ENCODE results near the gene GYPC.

- TF ChIP-seq CTCF (IDR thresholded peaks at IDR 0.05), result no peak
- TF ChIP-seq ZFX (IDR thresholded peaks at IDR 0.05; ENCODE audit: borderline replicate concordance), result no peak
These were observed 83.2 kb downstream of the GYPC start for GRCh38 chr2:126739141-126739540.
